ENCODE measurements around the gene SF1. TPM values are rescaled to one million over a fixed set of nuclear protein-coding genes. Genes with fewer than 3 reads are reported as not detected.

The SF1 gene
- total and polyA plus RNA-seq, 2 experiments from 2014 or later: 62.2 to 81.6 TPM

- H3K4me2 ChIP-seq (ENCODE audit: unreplicated experiment): no peak overlapping the region
- no peaks in the 10 kb centered on the region for H3K79me2 ChIP-seq (ENCODE audit: insufficient read depth)
- no peak overlapping the region for H3K9ac ChIP-seq
- WGBS, 2 experiments (ENCODE audit: low coverage in 1 of 2, low lambda C conversion rate in 2 of 2, missing lambda C conversion rate in 2 of 2): 63 to 73% methylated on average over 9 of the region's 9 CpGs
- no peaks in the 10 kb centered on the region for H4K20me1 ChIP-seq (ENCODE audit: insufficient read depth)
- H3K27me3 ChIP-seq (replicated peaks; ENCODE audit: insufficient read depth): peaks cover 24% of the 10 kb centered on the region; the same call in 1 of the 2 replicates
- H3K4me1 ChIP-seq (ENCODE audit: insufficient read depth): no peaks in the 10 kb centered on the region
- no peaks in the 10 kb centered on the region for H3K36me3 ChIP-seq (ENCODE audit: low read depth)
- no peak for DNase-seq
- H3K9me2 ChIP-seq (ENCODE audit: insufficient read depth): no peaks in the 10 kb centered on the region
- H3K27ac ChIP-seq: no peak overlapping the region
- no peaks in the 10 kb centered on the region for H3K9me3 ChIP-seq (ENCODE audit: low read depth)
- no peak overlapping the region for H3K4me3 ChIP-seq
- no peak overlapping the region for H2AFZ ChIP-seq
- in situ Hi-C loops (cut with MboI): no loop called here
- no peak for TF ChIP-seq EZH2 (IDR thresholded peaks at IDR 0.05; ENCODE audit: insufficient read depth, poor library complexity, severe bottlenecking)
- no peaks in the 10 kb centered on the region for H3F3A ChIP-seq (ENCODE audit: insufficient read depth)
Measured at GRCh38 chr11:64735725-64736259, 42.5 kb downstream of the SF1 start.

- in situ Hi-C loops (cut with MboI): no loop called here
- 56 to 58% methylated on average over 19 to 23 of the region's 23 CpGs for WGBS, 2 experiments (ENCODE audit: low coverage in 1 of 2, low lambda C conversion rate in 2 of 2, missing lambda C conversion rate in 2 of 2)
- H2AFZ ChIP-seq: no peak overlapping the region
- no peak overlapping the region for H3K4me3 ChIP-seq
- H4K20me1 ChIP-seq (ENCODE audit: insufficient read depth): no peaks in the 10 kb centered on the region
- no peaks in the 10 kb centered on the region for H3K36me3 ChIP-seq (ENCODE audit: low read depth)
- no peaks in the 10 kb centered on the region for H3K79me2 ChIP-seq (ENCODE audit: insufficient read depth)
- H3K9me2 ChIP-seq (ENCODE audit: insufficient read depth): no peaks in the 10 kb centered on the region
- no peaks in the 10 kb centered on the region for H3F3A ChIP-seq (ENCODE audit: insufficient read depth)
- H3K27ac ChIP-seq: no peak overlapping the region
- no peak overlapping the region for H3K9ac ChIP-seq
- no peaks in the 10 kb centered on the region for H3K4me1 ChIP-seq (ENCODE audit: insufficient read depth)
- peaks cover 23% of the 10 kb centered on the region; the same call in 1 of the 2 replicates for H3K27me3 ChIP-seq (replicated peaks; ENCODE audit: insufficient read depth)
- H3K4me2 ChIP-seq (ENCODE audit: unreplicated experiment): no peak overlapping the region
- no peaks in the 10 kb centered on the region for H3K9me3 ChIP-seq (ENCODE audit: low read depth)
- TF ChIP-seq EZH2phosphoT487 (IDR thresholded peaks at IDR 0.05; ENCODE audit: insufficient read depth, low read depth): no peak
- no peak for TF ChIP-seq EZH2 (IDR thresholded peaks at IDR 0.05; ENCODE audit: insufficient read depth, poor library complexity, severe bottlenecking)
- DNase-seq: no peak
Measured at GRCh38 chr11:64734811-64735724, 43.3 kb downstream of the SF1 start.

GRCh38 chr11:64731601-64732000 is 46.7 kb downstream of the SF1 start:
- H3K27ac ChIP-seq: no peak overlapping the region
- in situ Hi-C loops (cut with MboI): no loop called here
- H3K4me2 ChIP-seq (ENCODE audit: unreplicated experiment): no peak overlapping the region
- no peaks in the 10 kb centered on the region for H3K4me1 ChIP-seq (ENCODE audit: insufficient read depth)
- TF ChIP-seq EZH2phosphoT487 (IDR thresholded peaks at IDR 0.05; ENCODE audit: insufficient read depth, low read depth): no peak
- H3K79me2 ChIP-seq (ENCODE audit: insufficient read depth): no peaks in the 10 kb centered on the region
- peaks cover 8% of the 10 kb centered on the region; the same call in 1 of the 2 replicates for H3K27me3 ChIP-seq (replicated peaks; ENCODE audit: insufficient read depth)
- H4K20me1 ChIP-seq (ENCODE audit: insufficient read depth): no peaks in the 10 kb centered on the region
- H3K9me3 ChIP-seq (ENCODE audit: low read depth): no peaks in the 10 kb centered on the region
- no peak for DNase-seq
- H3K36me3 ChIP-seq (ENCODE audit: low read depth): no peaks in the 10 kb centered on the region
- H3K9me2 ChIP-seq (ENCODE audit: insufficient read depth): no peaks in the 10 kb centered on the region
- WGBS, 2 experiments (ENCODE audit: low coverage in 1 of 2, low lambda C conversion rate in 2 of 2, missing lambda C conversion rate in 2 of 2): 59 to 68% methylated on average over 3 of the region's 3 CpGs
- no peak overlapping the region for H3K4me3 ChIP-seq
- no peaks in the 10 kb centered on the region for H3F3A ChIP-seq (ENCODE audit: insufficient read depth)
- H3K9ac ChIP-seq: no peak overlapping the region
- no peak overlapping the region for H2AFZ ChIP-seq

- H3K4me2 ChIP-seq (ENCODE audit: unreplicated experiment): no peak overlapping the region
- no peaks in the 10 kb centered on the region for H3K9me2 ChIP-seq (ENCODE audit: insufficient read depth)
- no peaks in the 10 kb centered on the region for H3F3A ChIP-seq (ENCODE audit: insufficient read depth)
- H3K9me3 ChIP-seq (ENCODE audit: low read depth): no peaks in the 10 kb centered on the region
- TF ChIP-seq EZH2 (IDR thresholded peaks at IDR 0.05; ENCODE audit: insufficient read depth, poor library complexity, severe bottlenecking) (no peak), EZH2phosphoT487 (IDR thresholded peaks at IDR 0.05; ENCODE audit: insufficient read depth, low read depth) (no peak)
- H3K27me3 ChIP-seq (replicated peaks; ENCODE audit: insufficient read depth): peaks cover 8% of the 10 kb centered on the region; the same call in 1 of the 2 replicates
- H3K4me3 ChIP-seq: no peak overlapping the region
- peak; percentile 35 for DNase-seq
- H3K79me2 ChIP-seq (ENCODE audit: insufficient read depth): no peaks in the 10 kb centered on the region
- H3K36me3 ChIP-seq (ENCODE audit: low read depth): no peaks in the 10 kb centered on the region
- no peak overlapping the region for H3K9ac ChIP-seq
- WGBS, 2 experiments (ENCODE audit: low coverage in 1 of 2, low lambda C conversion rate in 2 of 2, missing lambda C conversion rate in 2 of 2): 20 to 37% methylated on average over 6 to 21 of the region's 21 CpGs
- H3K27ac ChIP-seq: no peak overlapping the region
- H3K4me1 ChIP-seq (ENCODE audit: insufficient read depth): no peaks in the 10 kb centered on the region
- H2AFZ ChIP-seq: no peak overlapping the region
- in situ Hi-C loops (cut with MboI): no loop called here
- no peaks in the 10 kb centered on the region for H4K20me1 ChIP-seq (ENCODE audit: insufficient read depth)
Measured at GRCh38 chr11:64729851-64730382, 48.4 kb downstream of the SF1 start.
